CD4-positive, alpha-beta memory T cell (primary cell): ENCODE data around the gene SEMA3F. TPM values are rescaled to one million over a fixed set of nuclear protein-coding genes. Genes with fewer than 3 reads are reported as not detected.

ENCODE experiments used
- CTCF ChIA-PET: fragments of 350-600 bp; sonication (Branson Sonifier 250); formaldehyde crosslinking; loops from one replicate; lab custom pipeline; 2021; ENCODE audit warnings: inconsistent platforms; ENCODE audit not compliant: partially characterized antibody; lab: Charles Lee
- POLR2A ChIA-PET: fragments of 350-600 bp; sonication (Branson Sonifier 250); formaldehyde crosslinking; loops from one replicate; lab custom pipeline; 2021; ENCODE audit not compliant: partially characterized antibody; lab: Charles Lee
- DNase-seq, 5 donors: peaks; one replicate each; pipeline versions ENCODE4 v3.0.0 to v3.0.0-alpha.2; 2020 to 2022; ENCODE audit warnings: mixed read lengths in 1 of 5
- H3K27ac ChIP-seq: one replicate; pipeline ENCODE4 v1.7.0; 2013; ENCODE audit warnings: low read depth, low read length
- H3K27me3 ChIP-seq: 2 replicates; pipeline ENCODE4 v1.7.0; 2013; ENCODE audit warnings: mild to moderate bottlenecking, low read length, moderate library complexity; ENCODE audit not compliant: insufficient read depth
- H3K36me3 ChIP-seq: 2 replicates; pipeline ENCODE4 v1.7.0; 2013; ENCODE audit warnings: mild to moderate bottlenecking, low read length, moderate library complexity; ENCODE audit not compliant: insufficient read depth
- H3K4me1 ChIP-seq: 2 replicates; pipeline ENCODE4 v1.7.0; 2013; ENCODE audit warnings: mild to moderate bottlenecking, low read length, moderate library complexity; ENCODE audit not compliant: insufficient read depth
- H3K4me3 ChIP-seq, 2 donors: one replicate each; pipeline ENCODE4 v1.7.0; 2013; ENCODE audit warnings: low read length in 2 of 2, mild to moderate bottlenecking in 1 of 2
- H3K9me3 ChIP-seq, 2 donors: one replicate each; pipeline ENCODE4 v1.7.0; 2013; ENCODE audit warnings: low read length in 2 of 2, control low read depth in 1 of 2; ENCODE audit not compliant: control insufficient read depth in 1 of 2
- H3K27ac Mint-ChIP-seq, 7 donors: one replicate each; pipeline ENCODE4 v1.8.0; 2020 to 2021; ENCODE audit warnings: mixed read lengths in 7 of 7, mild to moderate bottlenecking in 6 of 7, inconsistent platforms in 3 of 7, moderate library complexity in 3 of 7
- H3K27me3 Mint-ChIP-seq, 2 donors: one replicate each; pipeline ENCODE4 v1.8.0; 2020 to 2021; ENCODE audit warnings: mixed read lengths in 2 of 2
- H3K36me3 Mint-ChIP-seq, 2 donors: one replicate each; pipeline ENCODE4 v1.8.0; 2020 to 2021; ENCODE audit warnings: mixed read lengths in 2 of 2, inconsistent platforms in 1 of 2, mild to moderate bottlenecking in 1 of 2
- H3K4me1 Mint-ChIP-seq, 4 donors: one replicate each; pipeline ENCODE4 v1.8.0; 2020 to 2021; ENCODE audit warnings: mixed read lengths in 4 of 4, mild to moderate bottlenecking in 1 of 4
- H3K4me3 Mint-ChIP-seq, 8 donors: one replicate each; pipeline ENCODE4 v1.8.0; 2020 to 2021; ENCODE audit warnings: mixed read lengths in 8 of 8, mild to moderate bottlenecking in 7 of 8, moderate library complexity in 6 of 8, inconsistent platforms in 3 of 8
- H3K9me3 Mint-ChIP-seq, 8 donors: one replicate each; pipeline ENCODE4 v1.8.0; 2020 to 2021; ENCODE audit warnings: mixed read lengths in 8 of 8, mild to moderate bottlenecking in 5 of 8, inconsistent platforms in 3 of 8, moderate library complexity in 1 of 8
- intact Hi-C: fragments of 100-400 bp; cut with micrococcal nuclease; formaldehyde crosslinking; loops from one replicate; pipeline ENCODE4 v1.15.1; 2023
- polyA plus RNA-seq, 2 donors: library from polyadenylated mRNA; unstranded; fragments of 300-500 nt; fragmentation: Illumina TruSeq; gene quantifications; one replicate each; pipeline ENCODE4 v1.2.3, GENCODE V29; 2021
- total RNA-seq, 2 experiments: library from RNA; stranded (reverse); gene quantifications; one replicate each; pipeline ENCODE4 v1.2.3, GENCODE V29; 2021

SEMA3F gene
- total and polyA plus RNA-seq, 4 experiments from 2014 or later = not detected

DNA sequence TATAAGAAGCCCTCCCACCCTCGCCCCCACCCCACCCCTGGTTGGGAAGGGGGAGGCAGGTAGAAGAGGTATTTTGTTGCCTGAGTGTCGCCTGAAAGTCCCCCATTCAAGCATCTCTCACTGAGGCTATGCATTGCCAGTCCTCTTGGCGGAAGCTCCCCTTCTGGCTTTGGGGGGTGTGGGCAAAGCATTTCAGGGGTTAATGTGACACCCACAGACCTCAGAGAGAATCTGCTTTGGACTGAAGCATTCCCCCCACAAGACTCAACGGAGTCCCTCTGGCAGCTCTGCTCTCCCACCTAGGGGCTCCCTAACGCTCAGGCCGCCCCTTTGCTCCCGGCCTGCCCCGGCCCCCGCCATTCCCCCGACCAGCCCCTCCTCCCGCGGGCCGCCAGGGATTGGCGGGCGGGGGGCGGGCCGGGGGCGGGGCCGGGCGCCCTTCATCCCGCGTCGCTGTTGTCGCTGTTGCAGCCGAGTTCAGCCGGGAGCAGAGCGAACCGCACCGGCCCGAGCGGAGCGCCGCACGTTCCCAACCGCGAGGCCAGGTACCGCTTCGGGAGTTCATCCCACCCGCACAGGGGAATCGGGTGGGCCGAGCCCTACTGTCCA is 49.8 kb downstream of the SEMA3F start, which contains the start of gene SLC38A3:
TSS of gene SLC38A3 (plus strand) at position 468 of the 609 bp plus-strand sequence. CDS start 8,929 bp downstream, outside the sequence.
- DNase-seq = peak in 1 of 5 donors; percentile 8
- Histone ChIP-seq H3K27ac (no peak within 1 kb of the TSS), H3K4me1 (peaks cover 13% of the 10 kb centered on the region), H3K9me3 (no peaks in the 10 kb centered on the region), H3K36me3 (no peaks in the 10 kb centered on the region), H3K27me3 (peaks cover 23% of the 10 kb centered on the region), H3K4me3 (no peak within 1 kb of the TSS)
- no peak within 1 kb of the TSS for H3K27ac Mint-ChIP-seq
- peak within 1 kb of the TSS in 6 of 8 donors; percentile 9 to 41 (median 24) for H3K4me3 Mint-ChIP-seq
- H3K27me3 Mint-ChIP-seq = peaks cover 35% of the 10 kb centered on the region in 2 donors
- H3K36me3 Mint-ChIP-seq = no peaks in the 10 kb centered on the region
- ChIA-PET CTCF (interaction anchor here (1.5 to 3.4 kb wide), 3 partner anchors 10 to 21 kb away, joined by 5 to 17 read pairs (median 11); no protein-coding TSS in a partner anchor), POLR2A (interaction anchor here (1.1 kb wide), 1 partner anchor 11 kb away, joined by 3 read pairs; no protein-coding TSS in a partner anchor)
- intact Hi-C loops = no loop called here
- H3K4me1 Mint-ChIP-seq = peaks cover 0 to 4% (median under 1%) of the 10 kb centered on the region in 4 donors
- H3K9me3 Mint-ChIP-seq = peaks cover 0 to 4% (median 0%) of the 10 kb centered on the region in 8 donors

DNA sequence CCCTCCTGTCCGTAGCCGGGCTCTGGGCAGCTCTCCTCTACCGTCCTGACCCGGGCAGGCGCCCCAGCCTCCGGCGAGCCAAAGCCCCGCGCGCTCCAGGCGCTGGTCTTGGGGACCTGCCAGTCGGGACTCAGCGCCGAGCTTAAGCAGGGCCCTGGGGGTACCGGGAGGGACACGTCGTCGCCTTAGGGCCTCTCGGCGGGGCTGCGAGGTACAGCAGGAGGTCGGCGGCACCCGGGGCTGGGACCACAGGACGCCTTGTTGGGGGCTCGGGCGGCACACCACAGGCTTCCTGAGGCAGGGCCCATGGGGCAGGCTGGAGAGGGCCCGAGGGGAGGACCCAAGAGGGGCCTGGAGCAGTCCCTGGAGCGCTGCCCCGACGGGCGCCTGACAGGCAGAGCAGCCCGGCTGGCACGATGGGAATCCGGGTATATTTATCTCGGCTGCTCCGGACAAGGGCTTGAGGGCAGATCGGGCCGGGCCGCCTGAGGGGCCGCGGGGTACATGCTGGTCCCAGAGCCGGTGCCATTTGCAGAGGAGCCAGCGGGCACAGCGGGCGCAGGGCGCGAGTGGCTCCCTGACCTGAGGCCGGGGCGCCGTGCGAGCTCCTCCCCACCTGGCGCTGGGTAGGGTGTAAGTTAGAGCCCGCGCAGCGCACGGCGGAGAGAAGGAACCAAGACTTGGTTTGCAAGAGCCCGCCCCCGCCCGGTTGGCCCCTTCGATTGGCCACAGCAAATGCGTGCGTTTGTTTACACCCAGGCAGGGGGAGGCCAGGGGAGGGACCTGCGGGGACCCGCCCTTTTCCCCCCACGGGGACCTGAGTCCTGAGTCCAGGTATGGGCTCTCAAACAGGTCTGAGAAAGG is 50.5 kb downstream of the SEMA3F start:
- H3K4me3 Mint-ChIP-seq = peak overlapping the region in 5 of 8 donors; percentile 9 to 41 (median 21)
- peaks cover 0 to 4% (median under 1%) of the 10 kb centered on the region in 4 donors for H3K4me1 Mint-ChIP-seq

DNA sequence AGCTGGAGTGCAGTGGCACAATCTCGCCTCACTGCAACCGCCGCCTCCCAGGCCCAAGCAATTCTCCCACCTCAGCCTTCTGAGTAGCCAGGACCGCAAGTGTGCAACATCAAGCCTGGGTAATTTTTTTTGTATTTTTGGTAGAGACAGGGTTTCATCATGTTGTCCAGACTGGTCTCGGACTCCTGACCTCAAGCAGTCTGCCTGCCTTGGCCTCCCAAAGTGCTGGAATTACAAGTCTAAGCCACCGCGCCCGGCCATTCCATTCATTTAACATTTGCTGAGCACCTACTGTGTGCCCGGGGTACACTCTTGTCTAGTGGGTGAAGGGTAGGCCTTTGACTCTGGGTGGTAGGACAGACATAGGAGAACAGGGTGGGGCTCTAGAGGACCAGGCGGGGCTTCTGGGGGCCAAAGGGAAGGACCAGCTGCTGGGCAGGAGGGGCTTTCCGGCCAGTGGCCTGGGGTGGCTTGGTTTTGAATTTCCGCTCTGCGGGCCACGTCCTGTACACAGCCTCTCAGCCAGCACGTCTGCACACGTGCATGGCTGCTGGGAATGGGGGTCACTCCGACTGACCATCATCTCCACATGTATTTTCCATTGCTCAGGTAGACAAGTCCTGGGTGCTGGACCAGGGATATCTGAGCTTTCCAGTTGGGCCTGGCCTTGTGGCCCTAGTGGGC is 52.4 kb downstream of the SEMA3F start:
- H3K27ac Mint-ChIP-seq = no peak overlapping the region
- DNase-seq = no peak
- ChIA-PET POLR2A (interaction anchor here (1.6 kb wide), 1 partner anchor 20 kb away, joined by 3 read pairs; no protein-coding TSS in a partner anchor), CTCF (no interaction called here)
- no peak overlapping the region for H3K4me3 Mint-ChIP-seq
- Histone ChIP-seq H3K27ac (no peak overlapping the region), H3K36me3 (no peaks in the 10 kb centered on the region), H3K27me3 (peaks cover 14% of the 10 kb centered on the region), H3K4me3 (no peak overlapping the region), H3K9me3 (no peaks in the 10 kb centered on the region), H3K4me1 (peaks cover 13% of the 10 kb centered on the region)
- H3K9me3 Mint-ChIP-seq = peaks cover 0 to 4% (median 0%) of the 10 kb centered on the region in 8 donors
- no peaks in the 10 kb centered on the region for H3K36me3 Mint-ChIP-seq
- H3K4me1 Mint-ChIP-seq = peaks cover 0 to 4% (median under 1%) of the 10 kb centered on the region in 4 donors
- H3K27me3 Mint-ChIP-seq = peaks cover 21 to 24% of the 10 kb centered on the region in 2 donors
- intact Hi-C loops = no loop called here

More for the DNA sequence above, 50.5 kb downstream of the SEMA3F start:
- H3K9me3 Mint-ChIP-seq = peaks cover 0 to 4% (median 0%) of the 10 kb centered on the region in 8 donors
- Histone ChIP-seq H3K9me3 (no peaks in the 10 kb centered on the region), H3K27me3 (peaks cover 23% of the 10 kb centered on the region), H3K4me1 (peaks cover 13% of the 10 kb centered on the region), H3K36me3 (no peaks in the 10 kb centered on the region), H3K27ac (no peak overlapping the region), H3K4me3 (no peak overlapping the region)
- ChIA-PET POLR2A (interaction anchor here (0.6 to 1.1 kb wide), 2 partner anchors 11 to 59 kb away, joined by 3 to 5 read pairs; no protein-coding TSS in a partner anchor), CTCF (interaction anchor here (0.6 to 3.4 kb wide), 3 partner anchors 11 to 20 kb away, joined by 3 to 17 read pairs (median 11); no protein-coding TSS in a partner anchor)
- peaks cover 34 to 35% of the 10 kb centered on the region in 2 donors for H3K27me3 Mint-ChIP-seq
- intact Hi-C loops = no loop called here
- no peaks in the 10 kb centered on the region for H3K36me3 Mint-ChIP-seq
- H3K27ac Mint-ChIP-seq = no peak overlapping the region
- DNase-seq = peak in 3 of 5 donors; percentile 16 to 59 (median 21)

DNA sequence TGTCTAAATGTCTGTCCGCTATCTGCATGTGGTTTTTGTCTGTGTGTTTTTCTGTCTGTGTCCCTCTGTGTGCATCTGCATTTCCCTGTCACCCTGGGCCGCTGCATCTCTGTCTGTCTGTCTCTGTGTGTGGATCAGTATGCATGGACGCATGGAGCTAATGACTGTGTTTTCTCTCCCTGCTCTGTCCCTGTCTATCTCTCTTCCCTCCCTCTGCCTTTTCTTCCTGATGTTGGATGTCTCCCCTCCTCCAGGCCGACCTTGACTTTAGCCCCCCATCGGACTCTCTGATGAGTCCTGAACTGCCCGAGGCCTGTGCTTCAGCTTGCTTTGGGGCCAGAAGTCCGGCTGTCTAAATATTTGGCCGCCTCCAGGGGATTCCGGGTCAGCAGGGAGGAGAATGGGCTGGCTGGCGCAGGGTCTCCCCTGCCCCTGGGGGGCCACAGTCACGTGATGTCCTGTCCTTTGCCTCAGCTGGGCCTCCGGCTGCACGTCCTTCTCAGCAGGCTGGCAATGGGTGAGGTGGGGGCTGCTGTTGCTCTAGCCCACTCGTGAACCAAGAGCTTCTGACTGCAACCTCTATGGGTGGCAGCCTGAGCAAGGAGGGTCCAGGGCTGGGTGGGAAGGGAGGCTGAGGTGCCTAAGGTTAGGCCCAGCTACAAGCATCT is 53.7 kb downstream of the SEMA3F start:
- Histone ChIP-seq H3K4me3 (no peak overlapping the region), H3K36me3 (no peaks in the 10 kb centered on the region), H3K27me3 (peaks cover 11% of the 10 kb centered on the region), H3K9me3 (no peaks in the 10 kb centered on the region), H3K27ac (no peak overlapping the region), H3K4me1 (peaks cover 13% of the 10 kb centered on the region)
- intact Hi-C loops = no loop called here
- H3K27ac Mint-ChIP-seq = no peak overlapping the region
- peaks cover 12 to 13% of the 10 kb centered on the region in 2 donors for H3K27me3 Mint-ChIP-seq
- CTCF ChIA-PET = interaction anchor here (1.0 to 4.1 kb wide), 2 partner anchors 10 to 17 kb away, joined by 3 to 17 read pairs; no protein-coding TSS in a partner anchor
- H3K9me3 Mint-ChIP-seq = no peaks in the 10 kb centered on the region
- no peak for DNase-seq
- no peaks in the 10 kb centered on the region for H3K36me3 Mint-ChIP-seq
- H3K4me3 Mint-ChIP-seq = peak overlapping the region in 2 of 8 donors; percentile 6 to 18
- POLR2A ChIA-PET = interaction anchor here (1.6 kb wide), 1 partner anchor 18 kb away, joined by 3 read pairs; no protein-coding TSS in a partner anchor
- peaks cover 0 to 4% (median 0%) of the 10 kb centered on the region in 4 donors for H3K4me1 Mint-ChIP-seq

DNA sequence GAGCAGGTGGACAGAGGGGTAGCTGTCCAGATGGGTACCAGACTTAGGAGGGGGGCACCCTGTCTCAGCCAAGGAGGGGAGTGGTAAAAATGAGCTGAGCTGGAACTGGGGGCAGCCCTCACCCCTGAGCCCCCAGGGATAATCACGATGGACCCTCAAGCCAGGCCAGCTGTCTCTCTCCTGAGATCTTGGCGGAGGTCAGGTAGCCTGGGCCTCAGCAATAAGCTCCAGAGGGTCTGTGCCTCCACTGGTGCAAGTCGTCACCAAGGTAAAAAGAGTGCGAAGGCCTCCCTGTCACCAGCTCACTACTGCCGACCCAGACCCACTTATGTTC is 55.0 kb downstream of the SEMA3F start:
- no peak overlapping the region for H3K27ac Mint-ChIP-seq
- intact Hi-C loops = no loop called here
- peaks cover 7% of the 10 kb centered on the region for H3K27me3 ChIP-seq
- no peaks in the 10 kb centered on the region for H3K4me1 Mint-ChIP-seq
- CTCF ChIA-PET = interaction anchor here (0.7 to 5.6 kb wide), 5 partner anchors 11 to 46 kb away, joined by 3 to 23 read pairs (median 3); no protein-coding TSS in a partner anchor
- H3K27ac ChIP-seq = no peak overlapping the region
- H3K4me3 ChIP-seq = no peak overlapping the region
- no peak overlapping the region for H3K4me3 Mint-ChIP-seq
- no peaks in the 10 kb centered on the region for H3K36me3 Mint-ChIP-seq
- no peak for DNase-seq
- POLR2A ChIA-PET = no interaction called here
- peaks cover 13% of the 10 kb centered on the region for H3K4me1 ChIP-seq
- H3K36me3 ChIP-seq = no peaks in the 10 kb centered on the region
- H3K27me3 Mint-ChIP-seq = peaks cover 4 to 12% of the 10 kb centered on the region in 2 donors
- H3K9me3 ChIP-seq = no peaks in the 10 kb centered on the region
- H3K9me3 Mint-ChIP-seq = no peaks in the 10 kb centered on the region

DNA sequence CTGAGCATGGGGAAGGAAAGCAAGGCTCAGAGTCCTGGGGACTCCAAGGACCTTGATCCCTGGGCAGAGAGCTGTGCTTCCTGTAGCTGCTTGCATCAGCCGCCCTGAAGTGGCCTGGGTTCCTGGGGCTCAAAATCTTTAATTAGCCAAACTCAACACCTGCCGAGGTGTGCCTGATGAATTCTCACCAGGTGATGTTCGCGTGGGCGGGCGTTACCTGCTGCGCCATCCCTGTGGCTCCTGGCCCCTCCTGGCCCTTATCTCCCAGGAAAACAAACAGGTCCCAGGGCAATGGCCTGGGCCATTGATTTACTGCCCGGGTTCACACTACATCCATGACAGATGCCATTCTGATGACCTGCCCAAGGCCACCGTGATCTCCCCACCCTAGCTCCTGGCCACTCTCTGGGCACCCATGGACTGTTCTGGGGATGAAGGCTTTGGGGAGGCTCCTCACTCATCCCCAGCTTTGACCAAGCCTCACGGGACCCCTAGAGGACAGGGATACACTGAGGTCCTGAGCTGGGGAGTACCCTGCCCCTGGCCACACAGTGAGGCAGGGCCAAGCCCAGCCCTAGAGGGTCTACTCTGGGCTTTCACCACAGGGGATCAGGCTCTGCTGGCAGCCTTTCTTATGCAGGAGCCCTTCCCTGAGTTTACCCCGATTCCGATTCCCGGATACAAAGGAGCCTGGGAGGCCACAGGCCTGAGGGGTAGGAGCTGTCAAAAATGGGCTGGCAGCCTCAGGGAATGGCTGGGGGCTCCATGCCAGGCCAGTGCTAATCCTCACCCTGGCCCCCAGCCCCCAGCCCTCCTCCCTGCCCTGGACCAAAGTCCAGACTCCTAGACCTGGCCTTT is 55.6 kb downstream of the SEMA3F start:
- Histone ChIP-seq H3K27me3 (peaks cover 7% of the 10 kb centered on the region), H3K4me3 (no peak overlapping the region), H3K4me1 (peaks cover 7% of the 10 kb centered on the region), H3K27ac (no peak overlapping the region), H3K36me3 (no peaks in the 10 kb centered on the region), H3K9me3 (no peaks in the 10 kb centered on the region)
- Mint-ChIP-seq H3K27ac (no peak overlapping the region), H3K4me1 (no peaks in the 10 kb centered on the region), H3K4me3 (no peak overlapping the region), H3K36me3 (no peaks in the 10 kb centered on the region), H3K9me3 (no peaks in the 10 kb centered on the region), H3K27me3 (peaks cover 4 to 12% of the 10 kb centered on the region in 2 donors)
- ChIA-PET POLR2A (no interaction called here), CTCF (interaction anchor here (1.3 to 5.6 kb wide), 3 partner anchors 12 to 16 kb away, joined by 3 to 23 read pairs (median 17); no protein-coding TSS in a partner anchor)
- intact Hi-C loops = no loop called here
- DNase-seq = no peak
